Liver (tissue), 9 donors: ENCODE data around the gene MAB21L4. TPM values are rescaled to one million over a fixed set of nuclear protein-coding genes. Genes with fewer than 3 reads are reported as not detected.

Source experiments
- DNase-seq: peaks from one replicate; pipeline ENCODE4 v3.0.0-alpha.2; 2017; ENCODE audit warnings: low spot score
- H3K27ac ChIP-seq, 2 donors: one replicate each; pipeline ENCODE4 v1.7.0; 2013; ENCODE audit warnings: inconsistent platforms in 2 of 2, low read length in 2 of 2, control low read depth in 1 of 2, low read depth in 1 of 2, mild to moderate bottlenecking in 1 of 2
- H3K27me3 ChIP-seq, 4 donors: one replicate each; pipeline versions ENCODE4 v1.6.1 to v1.7.0; 2013; ENCODE audit warnings: low read length in 3 of 4, inconsistent platforms in 1 of 4, mild to moderate bottlenecking in 1 of 4, moderate library complexity in 1 of 4; ENCODE audit not compliant: control insufficient read depth in 4 of 4, insufficient read depth in 4 of 4
- H3K36me3 ChIP-seq, 4 donors: one replicate each; pipeline versions ENCODE4 v1.6.1 to v1.7.0; 2013; ENCODE audit warnings: low read length in 3 of 4, mild to moderate bottlenecking in 3 of 4, low read depth in 1 of 4, moderate library complexity in 1 of 4; ENCODE audit not compliant: control insufficient read depth in 4 of 4, insufficient read depth in 3 of 4
- H3K4me1 ChIP-seq, 4 donors: one replicate each; pipeline versions ENCODE4 v1.6.1 to v1.7.0; 2013; ENCODE audit warnings: low read length in 3 of 4, mild to moderate bottlenecking in 3 of 4, moderate library complexity in 1 of 4; ENCODE audit not compliant: control insufficient read depth in 4 of 4, insufficient read depth in 4 of 4
- H3K4me3 ChIP-seq, 3 donors: one replicate each; pipeline versions ENCODE4 v1.6.1 to v1.7.0; 2013; ENCODE audit warnings: low read length in 3 of 3, control low read depth in 1 of 3, low read depth in 1 of 3, mild to moderate bottlenecking in 1 of 3
- H3K9ac ChIP-seq, 2 donors: one replicate each; pipeline ENCODE4 v1.7.0; 2013; ENCODE audit warnings: low read length in 2 of 2, mild to moderate bottlenecking in 2 of 2, moderate library complexity in 2 of 2, control low read depth in 1 of 2, low read depth in 1 of 2
- H3K9me3 ChIP-seq, 4 donors: one replicate each; pipeline versions ENCODE4 v1.6.1 to v1.7.0; 2013; ENCODE audit warnings: low read length in 3 of 4; ENCODE audit not compliant: control insufficient read depth in 4 of 4
- EGR1 ChIP-seq, 2 donors: IDR thresholded peaks; 2 replicates each; pipeline ENCODE4 v1.6.1; 2016 to 2018; ENCODE audit warnings: antibody characterized with exemption in 2 of 2, low read depth in 2 of 2
- FOXA1 ChIP-seq: IDR thresholded peaks from 2 replicates; pipeline ENCODE4 v1.6.1; 2016; ENCODE audit warnings: antibody characterized with exemption
- FOXA2 ChIP-seq: IDR thresholded peaks from 2 replicates; pipeline ENCODE4 v1.6.1; 2016; ENCODE audit warnings: antibody characterized with exemption
- GABPA ChIP-seq, 2 donors: IDR thresholded peaks in 1 of 2; conservative IDR thresholded peaks in 1 of 2; 2 replicates each; pipeline ENCODE4 v1.6.1; 2016; ENCODE audit warnings: antibody characterized with exemption in 2 of 2, mild to moderate bottlenecking in 1 of 2, moderate library complexity in 1 of 2
- HNF4A ChIP-seq, 2 donors: conservative IDR thresholded peaks; 2 replicates each; pipeline ENCODE4 v1.6.1; 2016; ENCODE audit warnings: antibody characterized with exemption in 2 of 2, mild to moderate bottlenecking in 2 of 2
- HNF4G ChIP-seq: IDR thresholded peaks from 2 replicates; pipeline ENCODE4 v1.6.1; 2016; ENCODE audit warnings: antibody characterized with exemption
- JUND ChIP-seq, 2 donors: IDR thresholded peaks; 2 replicates each; pipeline ENCODE4 v1.6.1; 2016; ENCODE audit warnings: antibody characterized with exemption in 2 of 2
- MAX ChIP-seq: IDR thresholded peaks from 2 replicates; pipeline ENCODE4 v1.6.1; 2016; ENCODE audit warnings: antibody characterized with exemption
- NR2F2 ChIP-seq: IDR thresholded peaks from 2 replicates; pipeline ENCODE4 v1.6.1; 2016; ENCODE audit warnings: antibody characterized with exemption
- RAD21 ChIP-seq, 2 donors: IDR thresholded peaks; 2 replicates each; pipeline ENCODE4 v1.6.1; 2016; ENCODE audit warnings: antibody characterized with exemption in 2 of 2, mild to moderate bottlenecking in 2 of 2
- REST ChIP-seq: IDR thresholded peaks from 2 replicates; pipeline ENCODE4 v1.6.1; 2016; ENCODE audit warnings: antibody characterized with exemption, mild to moderate bottlenecking
- RXRA ChIP-seq, 2 donors: IDR thresholded peaks; 2 replicates each; pipeline ENCODE4 v1.6.1; 2017 to 2018; ENCODE audit warnings: antibody characterized with exemption in 2 of 2, mild to moderate bottlenecking in 1 of 2
- SP1 ChIP-seq: IDR thresholded peaks from 2 replicates; pipeline ENCODE4 v1.6.1; 2018; ENCODE audit warnings: antibody characterized with exemption, mild to moderate bottlenecking
- TAF1 ChIP-seq: conservative IDR thresholded peaks from 2 replicates; pipeline ENCODE4 v1.6.1; 2016; ENCODE audit warnings: antibody characterized with exemption, mild to moderate bottlenecking
- YY1 ChIP-seq: IDR thresholded peaks from 2 replicates; pipeline ENCODE4 v1.6.1; 2016; ENCODE audit warnings: antibody characterized with exemption, mild to moderate bottlenecking
- ZBTB33 ChIP-seq: IDR thresholded peaks from 2 replicates; pipeline ENCODE4 v1.6.1; 2016; ENCODE audit warnings: antibody characterized with exemption
- WGBS: extraction: QIAGEN DNeasy Blood & Tissue Kit; methylation state at CpG from one replicate; pipeline ENCODE4 v1.1.7; 2013; 5-methylcytosine and 5-hydroxymethylcytosine counted together
- polyA plus RNA-seq, 2 donors: library from polyadenylated mRNA; stranded (reverse) in 1 of 2; unstranded in 1 of 2; fragments of 200-250 nt in 1 of 2; fragments of >200 nt in 1 of 2; fragmentation: Nextera tagmentation in 1 of 2; extraction: Ambion mirVana in 1 of 2; gene quantifications; one replicate each; pipeline versions ENCODE4 v1.2.1 to v1.2.3, GENCODE V29; 2013 to 2015
- total RNA-seq, 2 donors: library from RNA; depleted of rRNA; stranded (reverse); fragments of >200 nt; gene quantifications; one replicate each; pipeline ENCODE4 v1.2.3, GENCODE V29; 2014
- TF ChIP-seq, protein P1 (sequence below): IDR thresholded peaks from 2 replicates; pipeline ENCODE4 v1.6.1; 2016; ENCODE audit warnings: antibody characterized with exemption
- TF ChIP-seq, protein P2 (sequence below): fragments of 150-350 bp; IDR thresholded peaks from 2 replicates; pipeline ENCODE4 v1.5.1; 2017; ENCODE audit warnings: improper control_type of control experiment, low read depth, low read length; ENCODE audit not compliant: missing input control
- donor health status: healthy.
- donor health status: healthy.
- donor health status: healthy.
- donor health status: healthy.
- donor health status: healthy.

Gene MAB21L4
- total and polyA plus RNA-seq, 4 donors, result 0.59 to 8.8 (median 1.1) TPM

- 87% methylated on average over 12 of the region's 12 CpGs for WGBS
- no peak for DNase-seq
- no peak overlapping the region for H3K4me3 ChIP-seq
- no peak overlapping the region for H3K9ac ChIP-seq
- H3K9me3 ChIP-seq, result no peaks in the 10 kb centered on the region
- TF ChIP-seq SP1 (no peak), MAX (no peak), HNF4A (conservative IDR thresholded peaks at IDR 0.05) (no peak), NR2F2 (no peak), RXRA (IDR thresholded peaks at IDR 0.05) (no peak), ZBTB33 (no peak), TAF1 (no peak), RAD21 (IDR thresholded peaks at IDR 0.05) (no peak), JUND (IDR thresholded peaks at IDR 0.05) (no peak), FOXA1 (no peak), EGR1 (IDR thresholded peaks at IDR 0.05; ENCODE audit: low read depth in 2 of 2) (no peak), FOXA2 (no peak), GABPA (IDR thresholded peaks at IDR 0.05 in 1 of 2, conservative IDR thresholded peaks at IDR 0.05 in 1 of 2) (no peak), YY1 (no peak), HNF4G (no peak), REST (no peak)
- TF ChIP-seq, protein P1, sequence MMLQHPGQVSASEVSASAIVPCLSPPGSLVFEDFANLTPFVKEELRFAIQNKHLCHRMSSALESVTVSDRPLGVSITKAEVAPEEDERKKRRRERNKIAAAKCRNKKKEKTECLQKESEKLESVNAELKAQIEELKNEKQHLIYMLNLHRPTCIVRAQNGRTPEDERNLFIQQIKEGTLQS, result no peak
- TF ChIP-seq, protein P2, sequence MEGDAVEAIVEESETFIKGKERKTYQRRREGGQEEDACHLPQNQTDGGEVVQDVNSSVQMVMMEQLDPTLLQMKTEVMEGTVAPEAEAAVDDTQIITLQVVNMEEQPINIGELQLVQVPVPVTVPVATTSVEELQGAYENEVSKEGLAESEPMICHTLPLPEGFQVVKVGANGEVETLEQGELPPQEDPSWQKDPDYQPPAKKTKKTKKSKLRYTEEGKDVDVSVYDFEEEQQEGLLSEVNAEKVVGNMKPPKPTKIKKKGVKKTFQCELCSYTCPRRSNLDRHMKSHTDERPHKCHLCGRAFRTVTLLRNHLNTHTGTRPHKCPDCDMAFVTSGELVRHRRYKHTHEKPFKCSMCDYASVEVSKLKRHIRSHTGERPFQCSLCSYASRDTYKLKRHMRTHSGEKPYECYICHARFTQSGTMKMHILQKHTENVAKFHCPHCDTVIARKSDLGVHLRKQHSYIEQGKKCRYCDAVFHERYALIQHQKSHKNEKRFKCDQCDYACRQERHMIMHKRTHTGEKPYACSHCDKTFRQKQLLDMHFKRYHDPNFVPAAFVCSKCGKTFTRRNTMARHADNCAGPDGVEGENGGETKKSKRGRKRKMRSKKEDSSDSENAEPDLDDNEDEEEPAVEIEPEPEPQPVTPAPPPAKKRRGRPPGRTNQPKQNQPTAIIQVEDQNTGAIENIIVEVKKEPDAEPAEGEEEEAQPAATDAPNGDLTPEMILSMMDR, result no peak
- H3K4me1 ChIP-seq, result peaks cover 7 to 28% (median 20%) of the 10 kb centered on the region in 4 donors
- H3K36me3 ChIP-seq, result no peaks in the 10 kb centered on the region
- H3K27me3 ChIP-seq, result no peaks in the 10 kb centered on the region
- no peak overlapping the region for H3K27ac ChIP-seq
Measured at GRCh38 chr2:240848900-240849680, 46.9 kb downstream of the MAB21L4 start.
